KG1 (cell line): ENCODE data around the gene HOXD10.

Experiments used
- DNase-seq: peaks from one replicate; lab custom pipeline; 2025; lab: John Stamatoyannopoulos, UW

HOXD10 gene

DNA sequence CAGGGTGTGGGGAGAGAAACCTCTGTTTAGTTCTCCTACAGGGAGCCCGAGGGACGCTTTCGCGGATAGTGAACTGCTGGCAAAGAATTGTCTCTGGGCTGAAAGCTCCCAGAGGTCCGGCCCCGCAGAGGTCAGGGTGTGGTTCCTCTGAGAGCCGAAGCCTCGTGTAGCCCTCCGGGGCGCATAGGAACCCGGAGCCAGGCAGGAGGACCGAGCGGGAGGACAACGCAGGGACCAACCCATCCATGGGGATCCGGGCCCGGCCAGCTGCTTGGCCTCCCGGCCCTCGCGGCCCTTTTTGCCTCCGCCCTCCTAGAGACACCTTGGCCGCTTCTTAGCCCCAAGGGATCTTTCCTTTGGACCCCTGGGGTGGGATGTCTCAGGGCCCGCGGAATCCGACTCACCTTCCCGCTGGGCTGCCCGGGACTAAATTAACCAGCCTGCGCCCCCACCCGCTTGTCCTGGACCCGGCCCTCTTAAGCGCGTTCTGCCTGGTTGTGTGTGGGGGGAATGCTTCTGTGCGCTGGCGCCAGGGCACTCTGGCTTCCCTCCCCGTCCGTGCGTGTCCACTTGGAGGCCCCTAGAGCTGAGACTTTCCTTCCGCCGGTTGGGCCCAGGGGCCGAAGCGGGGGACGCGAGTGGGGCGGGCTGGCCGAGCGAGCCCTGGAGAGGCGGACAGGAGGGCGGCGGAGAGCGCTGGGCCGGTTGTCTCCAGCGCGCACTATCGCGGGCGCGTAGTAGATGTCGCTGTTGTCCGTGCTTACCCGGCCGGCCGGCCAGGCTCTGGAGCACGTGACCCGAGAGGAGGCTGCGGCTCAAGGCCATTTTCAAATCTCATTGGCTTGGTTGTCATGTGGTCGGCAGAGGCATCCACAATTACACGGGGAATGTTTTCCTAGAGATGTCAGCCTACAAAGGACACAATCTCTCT, at the start of gene HOXD10:
HOXD10 (plus strand) TSS at position 896 of the 931 bp plus-strand sequence. CDS start 56 bp downstream, outside the sequence.
- DNase-seq = no peak

DNA sequence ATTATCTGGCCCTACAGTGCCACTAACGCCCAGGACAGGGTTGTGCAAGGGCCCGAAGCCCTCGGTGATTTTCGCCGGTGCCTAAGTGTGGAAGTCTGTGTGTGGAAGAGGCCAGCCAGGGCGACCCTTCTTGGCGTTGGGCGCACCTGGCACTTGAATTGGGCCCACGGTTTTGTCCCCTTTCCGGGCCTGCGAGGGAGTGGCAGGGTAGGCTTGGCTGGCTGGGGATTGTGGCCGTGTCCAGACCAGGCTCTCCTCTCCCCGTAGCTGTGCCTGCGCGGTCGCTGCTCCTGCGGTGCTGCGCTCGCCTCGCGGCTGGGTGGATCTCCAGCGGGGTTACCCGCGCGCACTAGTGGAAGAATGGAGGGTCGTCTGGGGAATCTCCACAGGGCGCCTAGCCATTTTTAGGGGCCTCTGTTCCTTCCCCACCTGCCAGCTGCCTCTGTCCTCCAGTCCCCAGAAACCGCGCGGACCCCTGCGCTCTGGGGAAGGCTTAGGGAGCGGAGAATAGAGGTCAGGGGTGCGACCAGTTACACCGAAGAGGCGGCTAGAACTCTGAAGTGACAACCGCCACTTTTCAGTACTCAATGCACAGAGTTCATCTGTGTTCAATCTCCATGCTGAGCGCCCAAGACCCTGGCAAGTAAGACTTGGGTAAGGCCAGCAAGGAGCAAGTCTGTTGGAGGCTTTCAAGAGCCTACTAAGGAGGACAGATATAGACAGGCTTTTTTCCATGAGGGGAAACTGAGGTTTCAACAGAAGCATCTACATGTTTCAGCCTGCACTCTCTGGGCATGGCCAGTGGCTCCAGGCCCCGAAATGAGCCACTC, 48.8 kb upstream of the HOXD10 start:
- DNase-seq = no peak

DNA sequence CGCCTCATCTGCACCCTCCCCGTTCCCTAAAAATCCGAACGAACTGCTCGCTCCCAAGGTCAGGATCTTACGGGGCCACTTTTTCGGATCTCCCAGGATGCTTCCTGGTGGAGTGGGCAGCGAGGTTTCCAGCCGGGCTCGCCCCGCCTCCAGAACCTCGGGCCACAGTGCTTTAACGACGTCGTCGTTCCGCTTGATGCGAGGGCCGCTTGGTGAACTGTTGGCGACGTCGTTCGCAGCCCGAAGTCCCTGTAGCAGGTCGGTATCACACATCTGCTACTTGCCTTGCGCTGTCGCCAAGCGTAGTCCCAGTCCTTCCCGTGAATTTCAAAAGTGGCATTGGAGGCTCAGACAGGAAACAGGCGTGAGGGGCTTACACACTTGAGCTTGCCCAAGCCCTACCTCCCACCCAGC, 48.2 kb upstream of the HOXD10 start:
- DNase-seq = no peak

DNA sequence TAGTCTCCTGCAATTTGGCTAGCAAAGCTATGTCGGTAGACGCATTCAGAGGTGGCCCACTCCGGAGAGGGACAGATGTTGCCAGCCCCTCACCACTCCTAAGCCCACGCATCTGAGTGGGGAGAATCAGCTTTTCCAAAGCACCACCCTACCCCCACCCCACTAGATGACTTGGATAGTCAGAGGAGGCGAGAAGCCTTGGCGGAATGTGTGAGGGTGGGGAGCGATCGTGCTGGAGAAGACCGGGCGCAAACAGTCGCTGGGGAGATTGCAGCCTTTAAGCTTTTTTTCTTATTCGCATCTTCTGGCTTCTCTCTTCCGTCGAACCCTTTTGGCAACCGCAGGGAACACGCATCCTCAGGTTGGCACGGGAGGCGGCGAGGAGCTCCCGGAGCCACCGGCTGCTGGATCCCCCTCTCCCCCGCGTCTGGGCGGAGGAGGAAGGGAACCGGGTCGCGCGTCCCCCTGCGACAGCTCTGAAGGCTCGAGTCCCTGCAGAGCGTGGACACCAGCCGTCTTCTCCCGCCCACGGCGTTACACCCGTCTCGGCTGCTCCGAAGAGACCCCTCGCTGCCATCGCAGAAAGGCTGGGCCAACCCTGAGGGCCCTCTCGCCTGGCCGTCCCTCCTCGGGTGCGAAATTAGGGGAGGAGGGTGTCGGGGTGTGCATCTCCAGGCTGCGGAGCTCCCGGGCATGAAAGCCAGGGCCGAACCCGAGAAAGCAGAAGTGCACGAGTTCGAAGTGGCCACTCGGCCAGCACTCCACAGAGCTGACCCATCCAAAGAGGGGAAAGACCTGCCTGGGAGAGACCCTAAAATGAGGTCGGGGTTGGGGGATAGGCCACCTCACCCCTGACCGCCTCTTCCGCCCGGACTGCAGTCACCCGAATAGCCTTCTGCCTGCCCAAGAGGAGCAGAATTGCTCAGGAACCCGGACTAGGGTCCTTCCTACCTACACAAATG, 45.0 kb upstream of the HOXD10 start:
- DNase-seq = no peak

DNA sequence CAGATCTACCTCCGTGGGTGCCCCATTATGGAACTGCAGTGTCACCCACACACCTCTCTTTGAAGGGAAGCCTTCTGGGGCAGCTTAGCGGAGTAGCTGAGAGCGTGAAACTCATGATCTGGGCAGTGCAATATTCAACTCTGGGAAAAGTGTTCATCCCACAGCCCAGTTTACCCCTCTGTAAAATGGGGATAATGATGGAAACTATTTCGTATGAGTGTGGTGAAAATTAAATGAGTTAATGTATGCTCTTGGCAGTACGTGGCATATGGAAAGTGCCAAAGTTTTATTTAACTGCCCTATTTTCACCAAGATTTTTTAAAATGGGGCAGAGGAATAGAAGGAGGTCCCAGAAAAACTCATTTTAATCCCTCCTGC, 44.3 kb upstream of the HOXD10 start:
- no peak for DNase-seq

DNA sequence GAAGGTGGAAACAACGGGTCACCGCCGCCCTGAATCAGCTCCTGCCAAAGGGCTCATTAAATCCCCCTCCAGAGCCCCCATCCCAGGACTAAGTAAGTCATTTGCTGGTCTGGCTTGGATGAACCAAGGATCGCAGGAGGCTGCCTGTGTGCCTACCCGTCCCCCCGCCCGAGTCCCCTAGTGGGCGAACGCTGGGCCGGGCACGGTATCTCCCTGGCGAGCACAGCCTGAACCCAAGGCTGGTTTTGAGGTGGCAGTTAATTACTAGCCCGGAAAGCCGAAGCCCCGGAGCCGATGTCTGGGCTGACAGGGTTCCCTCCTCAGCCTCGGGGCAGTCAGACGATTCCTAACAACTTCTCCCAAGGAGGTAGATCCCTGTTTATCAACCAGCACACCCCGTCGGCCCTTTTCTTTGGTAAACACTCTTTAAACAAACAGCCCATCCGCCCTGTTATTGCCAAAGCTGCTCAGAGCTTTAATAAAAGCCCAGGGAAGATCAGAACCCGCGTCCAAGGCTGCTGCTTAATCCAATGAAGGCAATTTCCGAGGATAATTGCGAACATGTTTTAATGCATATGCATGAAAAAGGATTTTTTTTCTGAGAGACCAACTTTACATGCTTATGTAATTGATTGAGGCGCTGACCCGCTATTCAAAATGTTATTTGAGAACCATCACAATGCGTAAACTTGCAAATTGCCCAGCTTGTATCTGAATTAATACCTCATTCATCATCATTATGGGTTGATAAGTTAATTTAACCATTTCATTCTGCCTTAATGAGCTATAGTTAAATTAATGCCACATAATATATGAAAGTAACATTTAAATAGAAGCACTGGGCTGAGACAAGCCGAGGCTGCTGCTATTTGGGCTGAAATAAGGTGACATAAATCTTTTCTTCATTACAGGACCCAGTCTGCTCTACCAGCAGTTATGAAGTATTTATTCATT, 43.4 kb upstream of the HOXD10 start:
- DNase-seq = no peak

DNA sequence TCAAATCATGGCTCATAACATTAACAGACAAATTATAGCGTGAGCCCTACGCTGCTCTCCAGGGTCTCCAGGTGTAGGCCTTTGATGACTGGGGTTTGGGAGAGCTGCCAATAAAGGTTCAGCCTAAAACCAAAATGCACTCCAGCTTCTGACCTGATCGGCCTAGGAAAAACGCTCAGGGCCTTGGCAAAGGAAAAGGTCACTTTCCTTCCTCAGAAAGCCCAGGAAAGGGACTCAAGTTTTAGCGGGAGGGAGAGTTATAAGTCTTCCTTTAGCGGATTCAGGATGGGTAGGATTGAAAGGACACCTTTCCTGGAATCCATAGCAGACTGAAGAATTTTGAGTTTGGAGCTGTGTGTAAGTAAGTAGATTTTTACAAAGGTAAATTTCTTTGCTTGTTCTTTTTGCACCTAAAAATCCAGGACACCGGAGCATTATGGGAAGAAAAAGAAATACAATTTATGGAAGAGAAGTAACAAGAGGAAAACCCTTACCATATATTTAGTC, 41.6 kb upstream of the HOXD10 start:
- no peak for DNase-seq

DNA sequence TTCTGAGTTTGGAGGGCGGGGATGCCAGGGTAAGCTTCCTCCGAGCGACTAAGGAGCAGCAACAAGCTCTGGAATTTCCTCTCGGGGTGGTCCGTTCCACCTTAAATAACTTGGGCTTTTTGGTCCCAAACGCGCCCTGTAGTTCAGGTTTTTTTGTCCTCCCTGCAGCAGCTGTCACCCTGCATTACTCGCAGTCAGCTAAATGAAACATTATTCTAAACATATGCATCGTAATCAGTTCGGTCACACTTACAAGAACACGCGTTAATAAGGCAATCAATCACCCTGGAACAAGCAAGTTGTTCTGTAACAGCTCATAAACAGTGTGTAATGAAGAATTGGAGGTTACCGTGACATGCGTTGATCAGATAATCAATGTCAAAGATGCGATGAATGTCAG, 41.1 kb upstream of the HOXD10 start:
- DNase-seq = no peak

DNA sequence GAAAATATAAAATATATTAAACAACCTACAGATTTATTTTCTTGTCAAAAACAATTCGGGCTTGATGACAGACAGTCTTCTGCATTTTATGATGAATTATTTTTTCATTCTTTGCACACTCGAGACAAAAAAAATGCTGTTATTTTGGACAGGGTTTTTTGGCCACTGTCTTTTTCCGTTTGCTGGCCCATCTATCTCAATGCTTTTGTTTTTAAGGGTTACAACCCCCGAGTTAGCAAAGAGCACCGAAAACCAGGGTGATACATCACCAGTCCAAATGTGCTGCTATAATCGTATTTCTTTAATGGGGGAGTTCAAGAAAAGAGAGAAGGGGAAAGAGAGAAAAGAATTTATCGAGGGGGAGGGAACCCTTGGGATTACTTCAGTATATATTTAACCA, 40.5 kb upstream of the HOXD10 start:
- no peak for DNase-seq

DNA sequence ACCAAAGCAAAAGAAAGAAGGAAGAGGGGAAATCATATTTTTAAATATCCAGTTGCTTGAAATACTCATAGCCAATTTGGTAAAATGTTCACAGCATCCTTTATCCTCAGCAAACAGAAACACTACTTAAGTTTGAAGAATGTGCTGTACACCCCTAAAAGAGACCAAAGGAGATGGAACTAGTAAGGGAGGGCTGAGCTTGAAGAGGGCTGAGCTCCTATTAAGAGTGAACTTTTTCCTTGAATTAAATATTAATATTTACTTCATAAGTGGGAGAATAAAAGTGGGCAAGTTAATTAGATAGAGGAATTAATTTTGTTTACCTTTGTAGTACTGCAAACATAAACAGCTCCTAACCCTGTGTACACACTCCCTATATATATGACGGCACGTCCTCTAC, 39.8 kb upstream of the HOXD10 start:
- no peak for DNase-seq

DNA sequence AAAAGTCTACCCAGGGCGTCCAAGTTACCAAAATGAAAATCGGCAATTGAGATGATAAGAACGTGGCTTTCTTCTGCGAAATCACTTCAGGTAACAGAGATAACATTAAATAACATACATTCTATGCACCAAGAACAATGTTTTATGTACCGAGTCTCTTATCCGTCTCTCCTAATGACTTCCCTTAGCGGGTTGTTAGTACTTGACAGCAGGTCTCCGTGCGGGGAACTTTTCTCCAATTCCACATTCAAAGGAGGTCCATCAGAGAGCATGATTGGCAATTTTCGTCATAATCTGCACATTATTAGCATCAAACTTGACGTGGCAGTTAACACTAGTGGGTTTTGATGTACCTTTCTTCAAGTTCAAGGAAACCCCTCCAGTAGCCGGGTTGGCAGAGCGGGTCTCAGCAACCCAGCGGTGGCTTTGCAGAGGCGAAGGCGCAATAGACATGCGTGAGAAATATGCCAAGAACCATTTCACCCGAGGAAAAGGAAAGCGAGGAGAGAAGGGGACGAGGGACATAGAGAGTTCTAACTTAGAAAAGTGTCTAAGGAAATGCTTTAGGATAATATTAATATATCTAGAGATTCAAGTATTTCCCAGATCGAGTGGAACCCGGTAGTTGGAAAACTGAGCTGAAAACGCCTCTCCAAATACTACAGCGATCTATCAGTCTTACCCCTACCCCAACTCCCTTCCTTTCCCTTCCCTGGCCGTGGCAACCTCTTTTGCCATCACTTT, 37.9 kb upstream of the HOXD10 start:
- no peak for DNase-seq

DNA sequence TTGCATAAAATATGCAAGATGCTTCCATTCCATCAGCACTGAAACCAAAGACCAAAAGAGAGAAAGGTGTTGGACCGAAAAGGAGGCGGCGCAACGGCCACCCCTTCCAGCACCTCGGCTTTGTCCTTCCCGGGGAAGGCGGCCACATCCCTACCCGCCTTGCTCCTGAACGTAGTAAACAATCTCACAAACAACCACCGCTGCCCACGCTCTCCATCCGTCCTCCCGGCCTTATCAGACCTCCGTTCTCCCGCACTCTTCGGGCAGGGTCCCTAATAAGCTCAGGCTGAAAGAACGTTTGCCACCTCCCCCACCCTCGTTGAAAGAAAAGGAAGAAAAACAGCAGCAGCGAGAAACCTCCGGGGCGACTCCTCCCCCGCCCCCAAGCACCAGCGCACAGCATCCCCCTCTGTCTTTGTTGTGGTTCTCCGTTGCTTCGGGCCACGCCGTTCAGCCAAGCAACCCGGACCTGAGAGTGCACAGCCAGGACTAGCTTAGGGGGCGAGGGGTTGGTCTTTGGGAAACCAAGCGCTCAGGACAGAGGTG, 37.2 kb upstream of the HOXD10 start:
- no peak for DNase-seq

DNA sequence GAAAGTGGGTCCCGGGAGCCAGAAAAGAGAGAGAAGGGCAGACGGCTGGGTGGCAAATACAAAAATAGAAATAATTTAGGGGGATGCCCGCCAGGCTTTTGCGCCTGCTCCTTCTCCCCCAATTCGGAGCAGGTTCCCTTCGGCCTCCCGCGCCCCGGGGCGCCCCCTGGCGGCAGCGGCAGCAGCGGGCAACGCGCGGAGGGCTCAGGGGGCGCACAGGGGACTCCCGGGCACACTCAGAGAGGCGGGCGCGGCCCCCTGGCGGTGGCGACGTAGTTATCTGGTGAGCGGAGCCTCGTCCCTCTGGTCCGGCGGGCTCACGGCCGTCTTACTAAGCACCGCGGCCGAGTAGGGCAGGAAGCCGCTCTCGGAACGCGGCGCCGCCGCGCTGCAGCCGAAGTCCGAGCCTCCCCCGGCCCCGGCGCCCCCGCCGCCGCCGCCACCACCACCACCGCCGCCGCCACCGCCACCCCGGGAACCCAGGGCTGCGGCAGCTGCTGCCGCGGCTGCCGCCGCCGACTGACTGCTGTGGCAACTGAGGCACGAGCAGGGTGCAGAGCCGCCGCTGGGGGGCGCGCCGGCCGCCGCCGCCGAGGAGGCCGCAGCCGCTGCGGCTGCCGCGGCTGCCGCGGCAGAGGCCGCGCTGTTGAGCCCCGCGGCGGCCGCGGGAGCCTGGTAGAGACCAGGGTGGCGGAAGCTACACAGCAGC, 36.6 kb upstream of the HOXD10 start:
- DNase-seq = no peak

DNA sequence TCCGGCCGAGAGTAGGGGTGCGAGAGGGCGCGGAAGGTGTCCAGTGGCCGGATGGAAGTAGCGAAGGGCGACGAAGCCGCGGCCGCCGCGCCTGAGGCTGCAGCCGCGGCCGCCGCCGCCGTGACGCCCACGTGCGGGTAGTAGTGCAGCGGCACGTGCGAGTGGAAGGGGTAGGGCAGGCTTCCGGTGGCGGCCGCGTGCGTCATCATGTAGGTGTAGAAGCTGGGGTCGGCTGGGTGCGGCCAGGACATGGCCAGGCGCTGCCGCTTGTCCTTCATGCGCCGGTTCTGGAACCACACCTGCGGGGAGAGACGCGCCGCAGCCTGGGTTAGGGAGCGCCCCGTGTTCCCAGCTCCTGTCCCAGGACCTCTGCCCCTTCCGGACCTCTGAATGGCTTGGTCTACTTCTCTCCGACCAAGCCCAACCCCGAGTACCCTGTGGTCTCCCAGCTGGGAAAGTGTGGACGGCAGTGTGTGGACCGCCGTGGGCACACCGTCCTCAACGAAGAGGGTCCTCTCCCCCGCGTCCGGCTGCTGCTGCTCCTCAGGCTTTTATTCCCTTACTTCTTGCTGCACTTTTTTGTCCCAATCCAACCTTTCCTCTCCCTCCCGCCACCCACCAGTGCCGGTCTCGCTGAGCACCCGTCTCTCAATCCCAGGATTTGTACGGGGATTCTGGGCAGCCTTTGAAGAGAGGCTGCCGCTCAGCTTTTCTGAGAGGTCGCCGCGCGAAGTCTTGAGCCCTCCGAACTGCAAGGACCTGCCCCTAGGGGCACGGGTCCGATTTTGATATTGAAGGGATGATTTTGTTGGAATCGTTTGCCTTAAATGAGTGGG, 35.8 kb upstream of the HOXD10 start:
- no peak for DNase-seq

DNA sequence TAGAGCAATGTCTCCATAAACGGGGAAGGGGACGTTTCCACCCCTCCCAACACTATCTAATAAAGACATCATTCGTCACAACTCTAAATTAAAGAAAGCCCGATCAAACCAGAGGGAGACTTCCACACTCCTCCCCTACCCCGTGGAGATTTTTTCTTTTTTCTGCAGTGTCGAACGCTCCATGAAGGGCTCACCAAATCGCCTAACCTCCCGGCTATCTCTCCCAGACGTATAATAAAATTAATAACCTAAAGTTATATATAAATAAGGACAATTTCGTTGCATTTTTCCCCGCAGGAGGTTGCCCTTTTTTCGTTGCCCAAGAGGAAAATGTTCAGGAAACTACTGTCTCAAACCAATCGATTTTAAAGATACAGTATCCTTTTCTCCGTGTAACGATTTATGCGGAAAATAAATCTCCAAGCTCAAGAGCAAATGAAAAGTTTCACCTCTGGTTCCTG, 35.2 kb upstream of the HOXD10 start:
- no peak for DNase-seq

DNA sequence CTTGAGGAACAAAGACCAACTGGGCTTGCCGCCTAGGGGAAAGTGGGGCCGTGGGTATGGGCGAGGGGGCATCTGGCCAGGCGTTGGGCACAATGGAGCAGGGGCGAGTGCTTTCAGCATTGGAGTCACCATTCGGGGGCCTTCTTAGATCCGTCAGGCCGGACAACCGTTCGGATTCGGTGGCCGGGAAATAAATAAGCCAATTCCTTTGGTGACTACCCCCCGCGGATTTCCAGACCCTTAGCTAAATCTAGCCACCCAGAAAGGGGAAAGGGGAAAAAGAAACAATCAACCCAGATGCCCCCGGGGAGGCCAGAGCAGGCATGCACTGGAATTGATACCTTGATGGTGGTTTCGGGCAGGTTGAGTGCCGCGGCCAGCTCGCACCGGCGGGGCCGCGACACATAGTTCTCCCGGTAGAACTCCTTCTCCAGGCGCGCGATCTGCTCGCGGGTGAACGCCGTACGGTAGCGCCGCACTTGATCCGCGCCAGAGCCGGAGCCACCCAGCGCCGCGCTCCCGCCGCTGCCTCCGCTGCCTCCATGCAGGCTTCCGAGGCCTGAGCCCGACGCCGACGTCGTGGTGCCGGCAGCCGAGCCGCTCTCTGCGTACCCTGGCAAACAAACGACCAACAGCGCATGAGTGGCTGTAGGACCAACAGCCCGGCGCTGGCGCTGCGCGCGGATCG, 34.6 kb upstream of the HOXD10 start:
- DNase-seq = no peak

DNA sequence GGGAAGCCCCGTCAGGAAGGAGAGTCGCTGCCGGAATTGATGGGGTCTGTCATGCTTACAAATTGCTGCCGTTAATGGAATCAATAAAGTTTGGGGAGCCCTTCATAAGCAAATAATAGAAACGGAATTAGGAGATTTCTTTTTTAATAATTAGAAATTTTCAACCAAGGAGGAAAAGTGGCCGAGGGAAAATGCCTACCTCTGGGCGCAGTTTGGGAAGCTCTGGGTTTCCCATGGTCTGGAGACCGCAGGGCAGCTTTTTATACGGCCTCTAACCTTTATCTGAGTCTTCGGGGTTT, 34.1 kb upstream of the HOXD10 start:
- no peak for DNase-seq
